ENCODE data around the gene STAT3. TPM values are rescaled to one million over a fixed set of nuclear protein-coding genes. Genes with fewer than 3 reads are reported as not detected.

The STAT3 gene
- polyA plus RNA-seq, 1 of the 3 experiments (the other 2 are of a cell fraction) = 35.7 TPM

GRCh38 chr17:42389899-42390298, 1.7 kb upstream of the STAT3 start:
- peaks cover 39% of the 10 kb centered on the region for H3K79me2 ChIP-seq (ENCODE audit: insufficient read depth)
- POLR2A ChIA-PET = no interaction called here
- TF ChIP-seq SMC3 (IDR thresholded peaks at IDR 0.05; ENCODE audit: low read depth, low read length) (no peak), NFIC (IDR thresholded peaks at IDR 0.05; ENCODE audit: borderline replicate concordance) (no peak), SIN3A (IDR thresholded peaks at IDR 0.05; ENCODE audit: borderline replicate concordance, low read depth, low read length) (no peak), CHD2 (IDR thresholded peaks at IDR 0.05; ENCODE audit: low read length, partially characterized antibody) (no peak), REST (IDR thresholded peaks at IDR 0.05; ENCODE audit: low read depth, low read length) (no peak), GABPA (IDR thresholded peaks at IDR 0.05; ENCODE audit: low read depth) (no peak), GATA2 (CRISPR knock-in tag; IDR thresholded peaks at IDR 0.05) (no peak), MEF2A (IDR thresholded peaks at IDR 0.05; ENCODE audit: borderline replicate concordance, low read depth) (no peak), FOXM1 (IDR thresholded peaks at IDR 0.05; ENCODE audit: low read depth) (no peak)
- no peaks in the 10 kb centered on the region for H3K27me3 ChIP-seq (ENCODE audit: insufficient read depth)
- CTCF ChIA-PET = interaction anchor here (2.2 to 2.8 kb wide), 3 partner anchors 17 to 78 kb away, joined by 8 to 14 read pairs (median 13); no protein-coding TSS in a partner anchor
- DNase-seq = no peak
- H3K9me3 ChIP-seq = no peaks in the 10 kb centered on the region
- no peak overlapping the region for H2AFZ ChIP-seq (ENCODE audit: low read depth)
- peaks cover 0 to 2% of the 10 kb centered on the region in 2 experiments for H3K36me3 ChIP-seq (replicated peaks in 1 of 2; ENCODE audit: control insufficient read depth in 1 of 2, insufficient read depth in 2 of 2, low read length in 1 of 2)
- H3K27ac ChIP-seq (ENCODE audit: low read depth in 2 of 2, low read length in 1 of 2) = peak overlapping the region in 1 of 2 experiments; percentile 94; a peak in 2 of 4 replicates
- H3K4me1 ChIP-seq (ENCODE audit: control insufficient read depth in 1 of 2, insufficient read depth in 2 of 2, low read depth in 1 of 2, low read length in 1 of 2) = peaks cover 0 to 12% of the 10 kb centered on the region in 2 experiments; a peak in 2 of 4 replicates
- H3K4me2 ChIP-seq = no peak overlapping the region
- no peak overlapping the region for H3K4me3 ChIP-seq (ENCODE audit: low read depth in 2 of 2, low read length in 1 of 2)
- H3K9ac ChIP-seq = no peak overlapping the region
- H3K9me2 ChIP-seq = no peaks in the 10 kb centered on the region
- peaks cover 27% of the 10 kb centered on the region for H4K20me1 ChIP-seq (ENCODE audit: insufficient read depth)
- H3F3A ChIP-seq (replicated peaks; ENCODE audit: insufficient read depth) = peaks cover 9% of the 10 kb centered on the region
- WGBS (ENCODE audit: low lambda C conversion rate) = 99% methylated on average over 5 of the region's 5 CpGs

GRCh38 chr17:42389135-42389417, 834 bp upstream of the STAT3 start:
- H3K9ac ChIP-seq = peak overlapping the region; percentile 65; the same call in 1 of the 2 replicates
- H3K9me3 ChIP-seq = no peaks in the 10 kb centered on the region
- H3K4me3 ChIP-seq (ENCODE audit: low read depth in 2 of 2, low read length in 1 of 2) = peak overlapping the region; percentile 21 to 51; a peak in 3 of 4 replicates
- ChIA-PET CTCF (interaction anchor here (0.9 to 2.8 kb wide), 9 partner anchors 10 to 166 kb away, joined by 3 to 16 read pairs (median 8); no protein-coding TSS in a partner anchor), POLR2A (interaction anchor here (0.8 to 1.2 kb wide), 3 partner anchors 11 to 972 kb away, joined by 3 to 5 read pairs (median 4); no protein-coding TSS in a partner anchor)
- H3K4me1 ChIP-seq (ENCODE audit: control insufficient read depth in 1 of 2, insufficient read depth in 2 of 2, low read depth in 1 of 2, low read length in 1 of 2) = peaks cover 0 to 12% of the 10 kb centered on the region in 2 experiments; a peak in 2 of 4 replicates
- peaks cover 47% of the 10 kb centered on the region for H3K79me2 ChIP-seq (ENCODE audit: insufficient read depth)
- 44% methylated on average over 11 of the region's 11 CpGs for WGBS (ENCODE audit: low lambda C conversion rate)
- H3K36me3 ChIP-seq (replicated peaks in 1 of 2; ENCODE audit: control insufficient read depth in 1 of 2, insufficient read depth in 2 of 2, low read length in 1 of 2) = peaks cover 0 to 6% of the 10 kb centered on the region in 2 experiments
- peaks cover 31% of the 10 kb centered on the region for H4K20me1 ChIP-seq (ENCODE audit: insufficient read depth)
- no peak for TF ChIP-seq FOSL2 (IDR thresholded peaks at IDR 0.05; ENCODE audit: borderline replicate concordance, low read depth)
- peak; percentile 7; the same call in 1 of the 2 replicates for TF ChIP-seq GATA2 (CRISPR knock-in tag; IDR thresholded peaks at IDR 0.05)
- peak overlapping the region; percentile 88 for H2AFZ ChIP-seq (ENCODE audit: low read depth)
- DNase-seq = no peak
- H3K9me2 ChIP-seq = no peaks in the 10 kb centered on the region
- H3K27me3 ChIP-seq (ENCODE audit: insufficient read depth) = no peaks in the 10 kb centered on the region
- peak overlapping the region; percentile 74; the same call in 1 of the 2 replicates for H3K4me2 ChIP-seq
- peak overlapping the region; percentile 87 to 94 for H3K27ac ChIP-seq (ENCODE audit: low read depth in 2 of 2, low read length in 1 of 2)
- peaks cover 4% of the 10 kb centered on the region for H3F3A ChIP-seq (replicated peaks; ENCODE audit: insufficient read depth)
